ENCODE results near the gene LIPK.

DNA sequence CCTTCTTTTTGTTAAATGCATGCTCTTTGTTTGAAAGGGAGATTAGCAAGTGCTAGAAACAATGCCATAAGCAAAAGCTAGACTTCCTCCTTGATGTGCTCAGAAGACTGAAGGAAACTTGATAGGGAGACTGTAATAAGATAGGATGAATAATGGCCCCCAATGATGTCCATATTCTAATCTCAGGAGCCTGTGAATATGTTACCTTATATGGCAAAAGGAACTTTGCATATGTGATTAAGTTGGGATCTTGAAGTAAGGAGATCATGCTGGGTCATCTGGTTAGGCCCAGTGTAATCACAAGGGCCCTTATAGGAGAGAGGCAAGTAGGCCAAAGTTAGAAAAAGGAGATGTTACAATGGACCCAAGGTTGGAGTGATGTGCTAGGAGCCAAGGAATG, 82.9 kb downstream of the LIPK start:
- TF ChIP-seq, protein P1, sequence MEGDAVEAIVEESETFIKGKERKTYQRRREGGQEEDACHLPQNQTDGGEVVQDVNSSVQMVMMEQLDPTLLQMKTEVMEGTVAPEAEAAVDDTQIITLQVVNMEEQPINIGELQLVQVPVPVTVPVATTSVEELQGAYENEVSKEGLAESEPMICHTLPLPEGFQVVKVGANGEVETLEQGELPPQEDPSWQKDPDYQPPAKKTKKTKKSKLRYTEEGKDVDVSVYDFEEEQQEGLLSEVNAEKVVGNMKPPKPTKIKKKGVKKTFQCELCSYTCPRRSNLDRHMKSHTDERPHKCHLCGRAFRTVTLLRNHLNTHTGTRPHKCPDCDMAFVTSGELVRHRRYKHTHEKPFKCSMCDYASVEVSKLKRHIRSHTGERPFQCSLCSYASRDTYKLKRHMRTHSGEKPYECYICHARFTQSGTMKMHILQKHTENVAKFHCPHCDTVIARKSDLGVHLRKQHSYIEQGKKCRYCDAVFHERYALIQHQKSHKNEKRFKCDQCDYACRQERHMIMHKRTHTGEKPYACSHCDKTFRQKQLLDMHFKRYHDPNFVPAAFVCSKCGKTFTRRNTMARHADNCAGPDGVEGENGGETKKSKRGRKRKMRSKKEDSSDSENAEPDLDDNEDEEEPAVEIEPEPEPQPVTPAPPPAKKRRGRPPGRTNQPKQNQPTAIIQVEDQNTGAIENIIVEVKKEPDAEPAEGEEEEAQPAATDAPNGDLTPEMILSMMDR (IDR thresholded peaks at IDR 0.05; ENCODE audit: poor library complexity) = no peak
- TF ChIP-seq EZH2 (IDR thresholded peaks at IDR 0.05; ENCODE audit: borderline replicate concordance) = no peak
